ENCODE results near the gene NRAS.

- TF ChIP-seq RCOR1 (IDR thresholded peaks at IDR 0.05; ENCODE audit: low read length) (no peak), POLR2AphosphoS5 (IDR thresholded peaks at IDR 0.05; ENCODE audit: low read depth, low read length) (no peak), MEF2A (IDR thresholded peaks at IDR 0.05; ENCODE audit: borderline replicate concordance, low read depth) (no peak), MXI1 (IDR thresholded peaks at IDR 0.05; ENCODE audit: low read depth, low read length) (no peak), EZH2phosphoT487 (IDR thresholded peaks at IDR 0.05; ENCODE audit: borderline replicate concordance, low read depth) (no peak), EP300 (IDR thresholded peaks at IDR 0.05; ENCODE audit: borderline replicate concordance in 1 of 2, low read depth in 1 of 2, low read length in 1 of 2) (no peak), TEAD4 (IDR thresholded peaks at IDR 0.05; ENCODE audit: borderline replicate concordance, insufficient read depth) (no peak), TAF1 (IDR thresholded peaks at IDR 0.05; ENCODE audit: borderline replicate concordance, low read depth, low read length) (no peak), FOSL2 (IDR thresholded peaks at IDR 0.05; ENCODE audit: borderline replicate concordance, low read depth) (no peak), FOXM1 (IDR thresholded peaks at IDR 0.05; ENCODE audit: low read depth) (no peak), YY1 (IDR thresholded peaks at IDR 0.05; ENCODE audit: low read depth) (no peak), GABPA (IDR thresholded peaks at IDR 0.05; ENCODE audit: low read depth) (no peak)
- TF ChIP-seq, protein P1, sequence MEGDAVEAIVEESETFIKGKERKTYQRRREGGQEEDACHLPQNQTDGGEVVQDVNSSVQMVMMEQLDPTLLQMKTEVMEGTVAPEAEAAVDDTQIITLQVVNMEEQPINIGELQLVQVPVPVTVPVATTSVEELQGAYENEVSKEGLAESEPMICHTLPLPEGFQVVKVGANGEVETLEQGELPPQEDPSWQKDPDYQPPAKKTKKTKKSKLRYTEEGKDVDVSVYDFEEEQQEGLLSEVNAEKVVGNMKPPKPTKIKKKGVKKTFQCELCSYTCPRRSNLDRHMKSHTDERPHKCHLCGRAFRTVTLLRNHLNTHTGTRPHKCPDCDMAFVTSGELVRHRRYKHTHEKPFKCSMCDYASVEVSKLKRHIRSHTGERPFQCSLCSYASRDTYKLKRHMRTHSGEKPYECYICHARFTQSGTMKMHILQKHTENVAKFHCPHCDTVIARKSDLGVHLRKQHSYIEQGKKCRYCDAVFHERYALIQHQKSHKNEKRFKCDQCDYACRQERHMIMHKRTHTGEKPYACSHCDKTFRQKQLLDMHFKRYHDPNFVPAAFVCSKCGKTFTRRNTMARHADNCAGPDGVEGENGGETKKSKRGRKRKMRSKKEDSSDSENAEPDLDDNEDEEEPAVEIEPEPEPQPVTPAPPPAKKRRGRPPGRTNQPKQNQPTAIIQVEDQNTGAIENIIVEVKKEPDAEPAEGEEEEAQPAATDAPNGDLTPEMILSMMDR (IDR thresholded peaks at IDR 0.05) = no peak
- TF ChIP-seq, protein P2, sequence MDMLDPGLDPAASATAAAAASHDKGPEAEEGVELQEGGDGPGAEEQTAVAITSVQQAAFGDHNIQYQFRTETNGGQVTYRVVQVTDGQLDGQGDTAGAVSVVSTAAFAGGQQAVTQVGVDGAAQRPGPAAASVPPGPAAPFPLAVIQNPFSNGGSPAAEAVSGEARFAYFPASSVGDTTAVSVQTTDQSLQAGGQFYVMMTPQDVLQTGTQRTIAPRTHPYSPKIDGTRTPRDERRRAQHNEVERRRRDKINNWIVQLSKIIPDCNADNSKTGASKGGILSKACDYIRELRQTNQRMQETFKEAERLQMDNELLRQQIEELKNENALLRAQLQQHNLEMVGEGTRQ (IDR thresholded peaks at IDR 0.05; ENCODE audit: borderline replicate concordance, low read depth, low read length) = no peak
Observed at GRCh38 chr1:114703242-114703641, 13.3 kb downstream of the NRAS start.

Measured in SK-N-SH (cell line).